ENCODE data around the gene MALSU1.

MALSU1 gene

DNA sequence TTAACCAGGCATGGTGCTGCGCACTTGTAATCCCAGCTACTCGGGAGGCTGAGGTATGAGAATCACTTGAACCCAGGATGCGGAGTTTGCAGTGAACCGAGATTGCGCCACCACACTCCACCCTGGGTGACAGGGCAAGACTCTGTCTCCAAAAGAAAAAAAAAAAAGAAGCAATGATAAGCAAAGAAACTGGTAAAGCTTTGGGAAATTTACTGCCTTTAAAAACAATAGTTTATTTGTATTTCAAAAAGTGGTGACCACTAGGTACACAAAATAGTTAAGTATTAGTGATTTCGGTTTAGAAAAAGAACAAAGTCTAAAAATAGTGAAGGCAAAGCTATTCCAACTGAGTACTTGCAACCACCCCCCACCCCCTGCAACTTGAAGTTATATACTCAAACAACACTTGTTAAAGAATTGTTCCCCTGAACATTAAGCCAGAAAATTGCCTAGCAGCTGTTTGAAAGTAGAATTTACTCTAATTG is 37.7 kb downstream of the MALSU1 start:
- H3K9me3 ChIP-seq = no peaks in the 10 kb centered on the region
- H3K4me1 ChIP-seq (ENCODE audit: control insufficient read depth in 1 of 2, insufficient read depth in 1 of 2, low read depth in 1 of 2, low read length in 1 of 2) = no peaks in the 10 kb centered on the region
- H3K27ac ChIP-seq = no peak overlapping the region
- H3K36me3 ChIP-seq = no peaks in the 10 kb centered on the region
- TF ChIP-seq, protein P1, sequence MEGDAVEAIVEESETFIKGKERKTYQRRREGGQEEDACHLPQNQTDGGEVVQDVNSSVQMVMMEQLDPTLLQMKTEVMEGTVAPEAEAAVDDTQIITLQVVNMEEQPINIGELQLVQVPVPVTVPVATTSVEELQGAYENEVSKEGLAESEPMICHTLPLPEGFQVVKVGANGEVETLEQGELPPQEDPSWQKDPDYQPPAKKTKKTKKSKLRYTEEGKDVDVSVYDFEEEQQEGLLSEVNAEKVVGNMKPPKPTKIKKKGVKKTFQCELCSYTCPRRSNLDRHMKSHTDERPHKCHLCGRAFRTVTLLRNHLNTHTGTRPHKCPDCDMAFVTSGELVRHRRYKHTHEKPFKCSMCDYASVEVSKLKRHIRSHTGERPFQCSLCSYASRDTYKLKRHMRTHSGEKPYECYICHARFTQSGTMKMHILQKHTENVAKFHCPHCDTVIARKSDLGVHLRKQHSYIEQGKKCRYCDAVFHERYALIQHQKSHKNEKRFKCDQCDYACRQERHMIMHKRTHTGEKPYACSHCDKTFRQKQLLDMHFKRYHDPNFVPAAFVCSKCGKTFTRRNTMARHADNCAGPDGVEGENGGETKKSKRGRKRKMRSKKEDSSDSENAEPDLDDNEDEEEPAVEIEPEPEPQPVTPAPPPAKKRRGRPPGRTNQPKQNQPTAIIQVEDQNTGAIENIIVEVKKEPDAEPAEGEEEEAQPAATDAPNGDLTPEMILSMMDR (IDR thresholded peaks at IDR 0.05) = no peak
- no peak overlapping the region for H3K4me3 ChIP-seq (ENCODE audit: low read depth in 1 of 2, low read length in 1 of 2)
- H3K27me3 ChIP-seq = no peaks in the 10 kb centered on the region

DNA sequence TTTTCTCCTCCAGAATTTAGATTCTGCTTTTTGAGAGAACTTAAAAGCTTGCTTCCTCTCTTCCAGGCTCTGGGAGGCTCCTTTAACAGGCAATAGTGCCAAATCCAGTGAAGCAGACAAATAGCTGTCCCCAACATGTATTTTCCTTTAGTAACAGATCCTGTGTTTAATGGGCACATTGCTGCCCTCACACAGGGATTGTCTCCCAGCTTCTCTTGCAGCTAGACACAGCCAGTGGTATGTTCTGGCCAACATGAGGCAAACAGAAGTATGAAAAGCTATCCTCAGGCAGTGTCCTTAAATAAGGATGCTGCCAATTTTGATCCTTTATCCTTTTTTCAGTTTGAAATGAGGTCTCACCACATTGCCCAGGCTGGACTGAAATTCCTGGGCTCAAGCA is 38.2 kb downstream of the MALSU1 start:
- Histone ChIP-seq H3K4me3 (ENCODE audit: low read depth in 1 of 2, low read length in 1 of 2) (no peak overlapping the region), H3K36me3 (no peaks in the 10 kb centered on the region), H3K27me3 (no peaks in the 10 kb centered on the region), H3K27ac (no peak overlapping the region), H3K4me1 (ENCODE audit: control insufficient read depth in 1 of 2, insufficient read depth in 1 of 2, low read depth in 1 of 2, low read length in 1 of 2) (no peaks in the 10 kb centered on the region), H3K9me3 (no peaks in the 10 kb centered on the region)
- TF ChIP-seq, protein P1 (IDR thresholded peaks at IDR 0.05) = no peak

DNA sequence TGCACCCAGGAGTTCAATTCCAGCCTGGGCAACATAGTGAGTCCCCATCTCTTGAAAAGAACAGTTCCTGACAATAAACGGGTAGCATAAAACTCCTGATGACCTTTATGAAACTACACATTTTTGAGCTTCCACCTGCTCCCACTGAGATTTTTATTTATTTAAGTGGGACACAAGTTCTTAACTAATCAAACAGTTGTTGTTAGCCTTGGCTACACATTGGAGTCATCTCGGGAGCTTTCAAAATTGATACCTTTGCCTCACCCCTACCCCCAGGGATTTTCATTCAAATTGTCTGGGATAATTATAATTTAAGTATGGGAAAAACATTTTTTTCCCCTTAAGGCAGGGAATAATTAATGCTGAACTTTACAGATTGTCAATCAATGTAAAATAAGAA is 39.3 kb downstream of the MALSU1 start:
- Histone ChIP-seq H3K27me3 (no peaks in the 10 kb centered on the region), H3K4me3 (ENCODE audit: low read depth in 1 of 2, low read length in 1 of 2) (no peak overlapping the region), H3K4me1 (ENCODE audit: control insufficient read depth in 1 of 2, insufficient read depth in 1 of 2, low read depth in 1 of 2, low read length in 1 of 2) (no peaks in the 10 kb centered on the region), H3K27ac (no peak overlapping the region), H3K9me3 (no peaks in the 10 kb centered on the region), H3K36me3 (no peaks in the 10 kb centered on the region)
- TF ChIP-seq, protein P1 (IDR thresholded peaks at IDR 0.05) = no peak

DNA sequence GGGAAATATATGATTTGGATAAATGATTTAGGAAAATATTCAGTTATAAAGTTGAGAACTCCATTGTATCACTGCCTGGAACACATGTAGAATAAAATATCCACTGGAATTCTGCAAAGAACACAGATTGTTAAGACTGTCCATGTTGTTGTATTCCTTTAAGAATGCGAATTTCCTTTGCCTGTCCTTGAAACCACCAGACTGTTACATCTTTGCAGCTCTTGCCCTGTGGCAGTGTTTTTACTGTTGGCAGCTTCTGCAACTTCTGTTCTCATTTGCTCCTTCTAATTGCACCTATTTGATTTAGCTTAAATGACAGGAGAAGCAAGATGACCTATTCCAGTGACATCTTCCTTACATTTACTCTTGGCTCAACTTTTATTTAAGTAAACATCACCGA is 39.7 kb downstream of the MALSU1 start:
- Histone ChIP-seq H3K27ac (no peak overlapping the region), H3K27me3 (no peaks in the 10 kb centered on the region), H3K9me3 (no peaks in the 10 kb centered on the region), H3K4me3 (ENCODE audit: low read depth in 1 of 2, low read length in 1 of 2) (no peak overlapping the region), H3K36me3 (no peaks in the 10 kb centered on the region), H3K4me1 (ENCODE audit: control insufficient read depth in 1 of 2, insufficient read depth in 1 of 2, low read depth in 1 of 2, low read length in 1 of 2) (no peaks in the 10 kb centered on the region)
- TF ChIP-seq, protein P1 (IDR thresholded peaks at IDR 0.05) = no peak

DNA sequence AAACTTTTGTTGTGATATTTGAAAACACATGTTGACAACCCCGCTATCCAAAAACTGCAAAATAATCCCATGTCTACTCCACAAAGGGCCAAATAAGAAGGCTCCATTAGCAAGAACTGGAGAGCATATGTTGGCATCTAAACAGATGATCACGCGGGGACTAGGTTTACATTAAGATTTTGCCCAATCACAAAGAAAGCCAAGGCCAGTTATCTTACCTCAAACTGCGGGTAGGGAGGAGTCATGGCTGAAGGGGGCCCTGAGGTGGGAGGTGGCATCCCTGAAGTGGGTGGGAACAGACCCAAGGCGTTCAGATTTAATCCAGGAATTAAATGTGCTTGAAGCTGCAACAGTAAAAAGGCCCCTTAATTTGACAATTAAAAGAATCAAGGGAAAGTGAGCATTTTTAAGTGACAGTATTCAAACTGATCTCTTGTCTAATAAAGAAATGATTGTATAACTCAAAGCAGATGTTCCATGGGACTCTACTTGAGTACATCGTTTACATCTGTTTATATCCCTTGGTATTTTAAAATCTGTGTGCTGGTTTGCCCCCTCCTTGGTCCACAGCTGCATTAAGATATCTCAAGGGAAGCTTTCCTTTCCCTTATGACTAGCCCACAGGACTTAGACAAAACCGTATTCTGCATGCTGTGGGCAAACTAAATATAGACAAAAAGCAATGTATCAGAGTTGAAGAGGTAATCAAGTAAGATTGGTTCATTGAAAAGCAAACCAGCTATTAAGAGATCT is 42.9 kb downstream of the MALSU1 start:
- H3K36me3 ChIP-seq = no peaks in the 10 kb centered on the region
- H3K4me1 ChIP-seq (ENCODE audit: control insufficient read depth in 1 of 2, insufficient read depth in 1 of 2, low read depth in 1 of 2, low read length in 1 of 2) = peaks cover 12% of the 10 kb centered on the region in 2 experiments
- H3K27me3 ChIP-seq = no peaks in the 10 kb centered on the region
- no peak overlapping the region for H3K4me3 ChIP-seq (ENCODE audit: low read depth in 1 of 2, low read length in 1 of 2)
- TF ChIP-seq, protein P1 (IDR thresholded peaks at IDR 0.05) = no peak
- H3K27ac ChIP-seq = no peak overlapping the region
- no peaks in the 10 kb centered on the region for H3K9me3 ChIP-seq
